PFSK-1 (cell line): ENCODE results near the gene RAD51B.

Experiments
- SIN3A ChIP-seq: IDR thresholded peaks from 2 replicates; pipeline ENCODE4 v1.6.1; 2012; ENCODE audit warnings: mild to moderate bottlenecking, low read length, moderate library complexity, borderline replicate concordance; ENCODE audit not compliant: insufficient read depth
- TF ChIP-seq, protein P1 (sequence below), 2 experiments: IDR thresholded peaks; 2 replicates each; pipeline versions ENCODE4 v1.6.1 to v1.8.0; 2011 to 2012; ENCODE audit warnings: low read depth in 2 of 2, low read length in 2 of 2, control low read depth in 1 of 2, inconsistent platforms in 1 of 2, mild to moderate bottlenecking in 1 of 2, moderate library complexity in 1 of 2; ENCODE audit not compliant: insufficient read depth in 1 of 2

DNA sequence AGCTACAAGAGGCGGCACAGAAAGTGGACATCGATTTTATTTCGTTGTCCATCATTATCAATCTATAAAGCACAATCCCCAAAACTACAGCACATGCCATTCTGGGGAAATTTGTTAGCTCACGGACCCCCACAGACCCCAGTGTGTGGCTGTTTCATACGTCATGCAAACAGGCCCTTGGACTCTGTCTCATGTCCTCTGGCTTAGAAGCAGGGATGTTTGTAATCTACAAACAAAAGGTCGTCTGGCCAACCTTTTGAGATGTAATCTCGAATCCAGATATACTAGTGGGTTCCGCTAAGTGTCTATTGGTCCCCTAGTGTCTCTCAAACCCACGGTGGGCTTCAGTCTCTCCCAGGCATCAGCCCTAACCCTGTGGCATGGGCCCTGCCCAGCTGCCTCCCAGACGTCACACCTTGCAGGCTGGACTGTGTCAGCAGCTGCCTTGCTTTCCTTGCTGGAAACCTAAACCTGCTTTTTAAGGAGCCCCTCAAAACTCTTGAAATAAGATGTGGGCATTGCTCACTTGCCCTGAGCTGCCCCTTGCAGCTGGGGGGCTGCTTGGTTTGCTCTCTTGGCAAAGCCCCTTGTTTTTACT is 752.4 kb downstream of the RAD51B start:
- TF ChIP-seq, protein P1, sequence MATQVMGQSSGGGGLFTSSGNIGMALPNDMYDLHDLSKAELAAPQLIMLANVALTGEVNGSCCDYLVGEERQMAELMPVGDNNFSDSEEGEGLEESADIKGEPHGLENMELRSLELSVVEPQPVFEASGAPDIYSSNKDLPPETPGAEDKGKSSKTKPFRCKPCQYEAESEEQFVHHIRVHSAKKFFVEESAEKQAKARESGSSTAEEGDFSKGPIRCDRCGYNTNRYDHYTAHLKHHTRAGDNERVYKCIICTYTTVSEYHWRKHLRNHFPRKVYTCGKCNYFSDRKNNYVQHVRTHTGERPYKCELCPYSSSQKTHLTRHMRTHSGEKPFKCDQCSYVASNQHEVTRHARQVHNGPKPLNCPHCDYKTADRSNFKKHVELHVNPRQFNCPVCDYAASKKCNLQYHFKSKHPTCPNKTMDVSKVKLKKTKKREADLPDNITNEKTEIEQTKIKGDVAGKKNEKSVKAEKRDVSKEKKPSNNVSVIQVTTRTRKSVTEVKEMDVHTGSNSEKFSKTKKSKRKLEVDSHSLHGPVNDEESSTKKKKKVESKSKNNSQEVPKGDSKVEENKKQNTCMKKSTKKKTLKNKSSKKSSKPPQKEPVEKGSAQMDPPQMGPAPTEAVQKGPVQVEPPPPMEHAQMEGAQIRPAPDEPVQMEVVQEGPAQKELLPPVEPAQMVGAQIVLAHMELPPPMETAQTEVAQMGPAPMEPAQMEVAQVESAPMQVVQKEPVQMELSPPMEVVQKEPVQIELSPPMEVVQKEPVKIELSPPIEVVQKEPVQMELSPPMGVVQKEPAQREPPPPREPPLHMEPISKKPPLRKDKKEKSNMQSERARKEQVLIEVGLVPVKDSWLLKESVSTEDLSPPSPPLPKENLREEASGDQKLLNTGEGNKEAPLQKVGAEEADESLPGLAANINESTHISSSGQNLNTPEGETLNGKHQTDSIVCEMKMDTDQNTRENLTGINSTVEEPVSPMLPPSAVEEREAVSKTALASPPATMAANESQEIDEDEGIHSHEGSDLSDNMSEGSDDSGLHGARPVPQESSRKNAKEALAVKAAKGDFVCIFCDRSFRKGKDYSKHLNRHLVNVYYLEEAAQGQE (IDR thresholded peaks at IDR 0.05; ENCODE audit: insufficient read depth in 1 of 2, low read depth in 2 of 2, low read length in 2 of 2) = no peak
- no peak for TF ChIP-seq SIN3A
